GM12872 (cell line): ENCODE results near the gene TMED10.

ENCODE experiments used
- TF ChIP-seq, protein P1 (sequence below): IDR thresholded peaks from 3 replicates; pipeline ENCODE4 v1.5.1; 2011; ENCODE audit warnings: low read depth, mild to moderate bottlenecking, low read length, moderate library complexity; ENCODE audit not compliant: insufficient read depth

TMED10 gene

DNA sequence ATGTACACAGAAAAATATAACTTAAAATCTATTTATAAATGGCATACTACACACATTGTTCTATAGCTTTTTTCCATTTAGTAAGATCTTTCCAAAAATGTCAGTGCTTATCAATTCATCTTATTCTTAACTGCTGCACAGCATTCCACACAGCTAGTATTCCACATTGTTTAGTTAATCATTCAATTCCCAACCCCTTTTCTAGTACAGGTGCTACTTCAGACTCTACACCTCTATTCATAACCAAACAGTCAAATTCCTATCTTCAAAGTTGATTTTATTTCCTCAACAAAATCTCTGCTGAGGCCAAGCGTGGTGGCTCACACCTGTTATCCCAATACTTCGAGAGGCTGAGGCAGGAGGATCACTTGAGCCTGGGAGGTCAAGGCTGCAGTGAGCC is 37.2 kb downstream of the TMED10 start:
- TF ChIP-seq, protein P1, sequence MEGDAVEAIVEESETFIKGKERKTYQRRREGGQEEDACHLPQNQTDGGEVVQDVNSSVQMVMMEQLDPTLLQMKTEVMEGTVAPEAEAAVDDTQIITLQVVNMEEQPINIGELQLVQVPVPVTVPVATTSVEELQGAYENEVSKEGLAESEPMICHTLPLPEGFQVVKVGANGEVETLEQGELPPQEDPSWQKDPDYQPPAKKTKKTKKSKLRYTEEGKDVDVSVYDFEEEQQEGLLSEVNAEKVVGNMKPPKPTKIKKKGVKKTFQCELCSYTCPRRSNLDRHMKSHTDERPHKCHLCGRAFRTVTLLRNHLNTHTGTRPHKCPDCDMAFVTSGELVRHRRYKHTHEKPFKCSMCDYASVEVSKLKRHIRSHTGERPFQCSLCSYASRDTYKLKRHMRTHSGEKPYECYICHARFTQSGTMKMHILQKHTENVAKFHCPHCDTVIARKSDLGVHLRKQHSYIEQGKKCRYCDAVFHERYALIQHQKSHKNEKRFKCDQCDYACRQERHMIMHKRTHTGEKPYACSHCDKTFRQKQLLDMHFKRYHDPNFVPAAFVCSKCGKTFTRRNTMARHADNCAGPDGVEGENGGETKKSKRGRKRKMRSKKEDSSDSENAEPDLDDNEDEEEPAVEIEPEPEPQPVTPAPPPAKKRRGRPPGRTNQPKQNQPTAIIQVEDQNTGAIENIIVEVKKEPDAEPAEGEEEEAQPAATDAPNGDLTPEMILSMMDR: no peak

DNA sequence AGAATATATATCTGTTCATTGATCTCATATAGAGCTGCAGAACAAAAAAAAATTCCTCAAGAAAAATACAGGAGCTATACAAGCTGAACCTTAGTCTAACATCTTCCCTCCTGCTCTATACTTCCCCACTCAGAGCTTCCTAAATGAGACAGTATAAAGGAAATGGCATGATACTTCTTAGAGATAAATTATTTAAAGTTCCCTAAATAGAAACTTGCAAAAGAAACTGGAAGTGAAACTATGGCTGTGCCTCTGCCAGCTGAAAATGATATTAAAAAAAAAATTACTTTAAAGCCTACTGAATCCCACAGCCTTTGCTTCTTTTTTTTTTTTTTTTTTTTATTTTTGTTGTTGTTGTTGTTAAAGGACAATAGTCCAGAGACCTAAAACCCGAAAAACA is 37.9 kb downstream of the TMED10 start:
- TF ChIP-seq, protein P1: no peak

DNA sequence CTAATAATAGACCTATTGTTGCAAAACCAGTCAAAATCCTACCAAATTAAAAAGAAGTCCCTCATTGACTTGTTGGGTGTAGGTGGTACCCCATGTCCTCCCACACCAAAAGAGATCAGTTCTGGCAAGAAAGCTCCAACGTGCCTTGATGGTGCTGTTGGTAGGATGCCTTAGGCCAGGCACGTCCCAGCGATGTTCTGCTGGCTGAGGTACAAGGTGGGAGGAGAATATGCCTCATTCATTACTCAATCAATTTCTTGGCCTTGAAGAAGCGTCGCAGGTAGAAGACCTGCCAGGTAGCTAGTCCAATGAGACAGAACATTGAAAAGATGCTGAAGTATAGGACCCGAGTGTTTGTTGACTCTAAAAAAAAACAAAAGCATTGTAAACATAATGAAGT is 41.8 kb downstream of the TMED10 start:
- TF ChIP-seq, protein P1: no peak

DNA sequence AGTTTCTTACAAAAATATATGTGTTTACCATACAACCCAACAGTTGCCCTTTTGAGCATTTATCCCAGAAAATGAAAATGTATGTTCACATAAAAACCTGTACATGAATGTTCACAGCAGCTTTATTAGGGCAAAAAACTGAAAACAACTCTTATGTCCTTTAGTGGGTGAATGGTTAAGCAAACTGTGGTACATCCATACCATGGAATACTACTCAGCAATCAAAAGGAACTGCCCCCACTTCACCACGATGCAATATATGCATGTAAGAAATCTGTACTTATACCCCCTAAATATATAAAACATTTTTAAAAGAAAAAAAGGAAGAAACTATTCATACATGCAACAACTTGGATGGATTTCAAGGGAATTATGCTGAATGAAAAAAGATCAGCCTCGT is 42.8 kb downstream of the TMED10 start:
- TF ChIP-seq, protein P1: no peak

DNA sequence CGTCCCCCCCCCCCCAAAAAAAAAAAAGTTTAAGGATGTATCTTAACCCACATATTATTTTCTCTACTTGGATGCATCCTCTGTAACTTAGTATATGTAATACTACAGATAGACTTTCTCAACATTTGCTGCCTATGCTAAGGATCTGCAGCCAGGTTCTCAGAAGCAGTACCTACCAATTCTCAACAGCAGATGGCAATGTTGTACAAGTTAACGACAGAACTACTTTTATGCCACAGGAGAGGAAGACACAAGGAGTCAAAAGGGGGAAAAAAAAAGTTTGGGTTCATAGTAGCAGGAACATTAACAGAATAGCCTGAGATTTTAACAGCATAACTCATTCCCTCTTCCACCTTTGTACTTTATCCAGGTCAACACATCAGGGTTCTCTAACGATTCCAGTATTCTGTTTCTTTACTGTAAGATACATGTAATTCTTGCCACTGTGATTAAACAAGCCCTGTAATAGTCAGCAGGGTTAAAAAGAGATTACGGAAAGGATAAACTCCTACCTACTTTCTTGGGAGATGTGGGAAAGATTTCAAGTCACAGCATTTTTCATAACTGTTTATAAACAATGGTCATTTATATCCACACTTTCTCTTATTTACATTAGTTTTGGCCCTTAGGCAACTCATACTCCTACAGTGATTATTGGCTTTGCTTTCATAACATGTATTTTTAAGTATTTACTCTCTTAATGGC is 43.9 kb downstream of the TMED10 start:
- TF ChIP-seq, protein P1: peak; percentile 57; the same call in 2 of the 3 replicates

DNA sequence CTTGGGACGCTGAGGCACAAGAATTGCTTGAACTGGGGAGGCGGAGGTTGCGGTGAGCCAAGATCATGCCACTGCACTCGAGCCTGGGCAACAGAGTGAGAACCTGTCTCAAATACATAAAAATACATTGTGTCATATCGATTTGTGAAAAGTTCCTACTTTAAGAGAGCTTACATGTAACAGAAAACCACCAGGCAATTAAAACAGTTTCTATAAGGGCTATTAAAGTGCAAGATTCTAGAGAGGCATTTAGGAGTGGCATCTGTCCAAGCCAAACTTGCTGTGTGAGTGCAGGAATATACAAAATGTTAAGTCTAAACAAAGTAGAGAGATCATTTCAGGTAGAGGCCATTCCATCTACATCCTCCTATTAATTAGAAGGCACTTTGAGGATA is 47.8 kb downstream of the TMED10 start:
- TF ChIP-seq, protein P1: no peak

DNA sequence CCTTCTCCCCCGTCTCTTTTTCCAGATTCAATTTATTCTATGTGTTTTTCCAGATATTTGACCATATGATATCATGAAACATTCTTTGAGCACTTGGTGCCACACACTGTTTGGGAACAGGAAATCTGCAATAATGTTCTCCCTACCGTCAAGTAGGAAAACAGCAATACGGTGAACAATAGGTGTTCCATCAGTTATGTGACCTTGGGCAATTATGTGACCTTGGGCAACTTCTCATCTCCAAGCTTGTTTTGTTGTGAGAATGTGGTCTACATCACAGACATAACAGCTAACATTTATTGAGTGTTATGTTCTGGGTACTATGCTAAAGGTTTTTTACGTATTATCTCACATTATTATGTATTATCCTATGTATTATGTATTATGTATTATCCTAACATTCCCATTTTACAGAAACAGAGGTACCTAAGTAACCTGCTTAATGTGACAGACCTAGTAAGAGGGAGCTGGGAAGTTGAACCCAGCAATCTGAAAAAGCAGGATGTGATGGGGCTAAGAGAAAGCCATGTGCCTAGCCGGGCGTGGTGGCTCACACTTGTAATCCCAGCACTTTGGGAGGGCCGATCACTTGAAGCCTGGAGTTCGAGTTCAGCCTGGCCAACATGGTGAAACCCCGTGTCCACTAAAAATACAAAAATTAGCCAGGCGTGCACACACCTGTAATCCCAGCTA is 48.4 kb downstream of the TMED10 start:
- TF ChIP-seq, protein P1: no peak
